AG10803 (cell line): ENCODE results near the gene CLMN.

Experiments
- DNase-seq: peaks from one replicate; pipeline ENCODE4 v3.0.0; 2010; ENCODE audit warnings: low read depth
- H3K4me3 ChIP-seq: 2 replicates; pipeline ENCODE4 v1.5.1; 2011; ENCODE audit warnings: mild to moderate bottlenecking, low read length, control low read depth
- CTCF ChIP-seq: conservative IDR thresholded peaks from 2 replicates; pipeline ENCODE4 v1.5.1; 2011; ENCODE audit warnings: mild to moderate bottlenecking, low read length, control low read depth, inconsistent platforms

Gene CLMN

GRCh38 chr14:95156161-95157047, 163.3 kb downstream of the CLMN start:
- DNase-seq = peak; percentile 15
- peak overlapping the region; percentile 75 for H3K4me3 ChIP-seq
- no peak for TF ChIP-seq CTCF

DNA sequence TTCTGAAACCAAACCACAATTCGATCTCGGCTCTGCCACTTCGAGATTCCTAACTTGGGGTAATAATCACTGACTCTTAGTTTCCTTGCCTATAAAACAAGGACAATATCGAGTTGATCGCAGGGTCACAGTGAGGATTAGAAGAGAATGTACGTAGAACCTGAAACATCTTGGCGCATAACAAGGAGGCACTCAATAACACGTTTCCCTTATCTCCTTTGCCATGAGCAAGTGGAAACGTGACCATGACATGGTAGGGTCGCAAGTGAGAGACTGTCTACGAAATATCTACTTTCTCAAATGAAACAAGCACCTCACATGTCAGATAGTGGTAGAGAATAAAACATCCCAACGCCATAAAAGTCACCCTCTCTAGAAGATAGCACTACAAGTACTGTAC, 164.7 kb downstream of the CLMN start:
- no peak for TF ChIP-seq CTCF
- no peak for DNase-seq
- H3K4me3 ChIP-seq = peak overlapping the region; percentile 1; the same call in 1 of the 2 replicates

DNA sequence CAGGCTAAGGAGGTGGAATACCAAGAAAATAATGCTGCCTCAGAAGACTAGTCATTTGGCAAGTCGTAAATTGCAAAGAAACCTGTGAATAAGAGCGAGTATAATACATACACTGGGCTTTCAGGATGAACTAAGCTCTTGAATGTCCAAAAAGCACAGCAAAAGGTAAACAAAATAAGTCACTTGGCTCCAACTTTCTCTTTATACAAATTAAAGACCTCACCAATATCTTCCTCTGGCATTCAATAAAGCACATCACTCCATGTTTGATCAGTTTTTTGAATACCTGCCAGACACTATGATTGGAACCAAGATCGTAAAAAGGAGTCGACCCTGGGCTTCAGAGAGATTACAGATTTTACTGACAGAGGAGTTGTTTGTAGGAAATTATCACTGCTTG, 165.8 kb downstream of the CLMN start:
- no peak overlapping the region for H3K4me3 ChIP-seq
- DNase-seq = no peak
- TF ChIP-seq CTCF = no peak

DNA sequence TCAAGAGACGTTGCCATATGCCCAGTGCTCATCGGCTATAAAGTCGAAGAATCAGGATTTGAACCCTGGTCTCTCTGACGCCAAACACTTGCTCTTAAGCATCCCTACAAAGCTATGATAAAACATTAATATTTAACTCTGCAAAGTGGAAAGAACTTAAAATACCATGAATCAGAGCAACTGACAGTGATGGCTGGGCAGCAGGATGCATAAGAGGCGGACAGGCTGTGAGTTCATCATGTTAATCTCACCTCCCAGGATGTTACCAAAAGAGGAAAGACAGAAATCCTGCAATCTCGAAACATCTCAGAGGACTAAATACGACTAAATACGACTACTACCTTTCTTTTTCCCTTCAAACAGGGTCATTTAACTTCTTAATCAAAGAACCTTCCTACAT, 168.1 kb downstream of the CLMN start:
- TF ChIP-seq CTCF = no peak
- no peak overlapping the region for H3K4me3 ChIP-seq
- no peak for DNase-seq

- no peak for TF ChIP-seq CTCF
- no peak overlapping the region for H3K4me3 ChIP-seq
- no peak for DNase-seq
Observed at GRCh38 chr14:95150910-95151309, 168.8 kb downstream of the CLMN start.

DNA sequence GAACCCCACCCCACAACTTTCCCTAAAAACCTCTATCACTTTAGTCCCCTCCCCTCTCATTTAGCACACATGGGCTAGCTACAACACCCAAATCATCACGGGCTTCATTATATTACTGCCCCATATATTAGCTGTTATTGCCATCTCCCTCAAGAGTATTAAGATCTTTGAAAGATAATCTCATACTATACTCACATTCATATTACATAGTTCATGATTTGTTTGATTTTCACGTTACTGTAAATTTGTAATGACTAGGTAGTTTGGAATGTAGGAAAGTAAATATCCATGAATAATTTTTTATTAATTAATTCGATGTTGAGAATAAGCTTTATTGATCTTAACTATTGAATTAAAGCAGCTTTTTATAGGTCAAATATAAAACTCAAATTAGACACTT, 170.3 kb downstream of the CLMN start:
- H3K4me3 ChIP-seq = no peak overlapping the region
- DNase-seq = no peak
- TF ChIP-seq CTCF = no peak

- no peak overlapping the region for H3K4me3 ChIP-seq
- no peak for DNase-seq
- no peak for TF ChIP-seq CTCF
Observed at GRCh38 chr14:95147597-95147996, 172.1 kb downstream of the CLMN start.
